ENCODE measurements around the gene EEF1G. TPM values are rescaled to one million over a fixed set of nuclear protein-coding genes. Genes with fewer than 3 reads are reported as not detected.
"Not testable (repeated sequence)": the region's sequence is repeated elsewhere in the genome, so short reads cannot be mapped to it uniquely, and the experiment has no call there.

EEF1G gene
- 3,065 and 3,261 TPM in 2 replicates for polyA plus RNA-seq (2014; cell fraction: cytosol; rRNA removed)
- 1,095 and 1,442 TPM in 2 replicates for polyA plus RNA-seq (2014; cell fraction: nucleus; rRNA removed)

GRCh38 chr11:62573592-62574362 is at the start of gene EEF1G:
Gene EEF1G, minus strand, starts transcription at chr11:62573891. Its CDS starts 49 bp downstream, at chr11:62573842.
- DNase-seq (ENCODE audit: low spot score) = peak; percentile 100

- no peak for DNase-seq (ENCODE audit: low spot score)
Measured at GRCh38 chr11:62622476-62623089, 48.9 kb upstream of the EEF1G start.

GRCh38 chr11:62621567-62622470 is 48.1 kb upstream of the EEF1G start, which contains the start of gene B3GAT3:
Gene B3GAT3, minus strand, starts transcription at chr11:62621986. Its CDS starts 39 bp downstream, at chr11:62621947.
- DNase-seq (ENCODE audit: low spot score) = peak; percentile 99

GRCh38 chr11:62621027-62621566 is 47.4 kb upstream of the EEF1G start:
- no peak for DNase-seq (ENCODE audit: low spot score)

- not testable (repeated sequence) for DNase-seq (ENCODE audit: low spot score)
Measured at GRCh38 chr11:62616957-62617356, 43.3 kb upstream of the EEF1G start.

- no peak for DNase-seq (ENCODE audit: low spot score)
Measured at GRCh38 chr11:62615521-62615920, 41.8 kb upstream of the EEF1G start.

GRCh38 chr11:62614275-62614674 is 40.6 kb upstream of the EEF1G start:
- DNase-seq (ENCODE audit: low spot score) = no peak

GRCh38 chr11:62613291-62613778 is 39.6 kb upstream of the EEF1G start:
- no peak for DNase-seq (ENCODE audit: low spot score)

- DNase-seq (ENCODE audit: low spot score) = peak; percentile 96
Measured at GRCh38 chr11:62612366-62613290, 38.9 kb upstream of the EEF1G start, which contains the start of the genes EML3 and ROM1. Gene EML3, minus strand, starts transcription at chr11:62612775. Its CDS starts 318 bp downstream, at chr11:62612457. Gene ROM1, plus strand, starts transcription at chr11:62613257. Its CDS starts 25 bp downstream, at chr11:62613282.

- peak; percentile 56 for DNase-seq (ENCODE audit: low spot score)
Measured at GRCh38 chr11:62611705-62612365, 38.1 kb upstream of the EEF1G start.

- no peak for DNase-seq (ENCODE audit: low spot score)
Measured at GRCh38 chr11:62610814-62611704, 37.4 kb upstream of the EEF1G start.

- DNase-seq (ENCODE audit: low spot score) = no peak
Measured at GRCh38 chr11:62610403-62610802, 36.7 kb upstream of the EEF1G start.

- DNase-seq (ENCODE audit: low spot score) = no peak
Measured at GRCh38 chr11:62608776-62609175, 35.1 kb upstream of the EEF1G start.

- DNase-seq (ENCODE audit: low spot score) = no peak
Measured at GRCh38 chr11:62607714-62608113, 34.0 kb upstream of the EEF1G start.

- DNase-seq (ENCODE audit: low spot score) = no peak
Measured at GRCh38 chr11:62605902-62606301, 32.2 kb upstream of the EEF1G start.

GRCh38 chr11:62605467-62605866 is 31.8 kb upstream of the EEF1G start:
- no peak for DNase-seq (ENCODE audit: low spot score)

GRCh38 chr11:62604460-62605120 is 30.9 kb upstream of the EEF1G start:
- peak; percentile 40 for DNase-seq (ENCODE audit: low spot score)

Measured in SK-N-DZ (cell line).